ENCODE data around the gene GPANK1.

- no peak for TF ChIP-seq CTCF (IDR thresholded peaks at IDR 0.05)
- TF ChIP-seq TCF7L2 (IDR thresholded peaks at IDR 0.05; ENCODE audit: low read depth, low read length): no peak
- TF ChIP-seq POLR2AphosphoS5 (IDR thresholded peaks at IDR 0.05; ENCODE audit: low read depth, low read length): no peak
- TF ChIP-seq REST (IDR thresholded peaks at IDR 0.05; ENCODE audit: insufficient read depth in 1 of 2, low read depth in 2 of 2, low read length in 1 of 2): no peak
Measured at GRCh38 chr6:31691564-31692108, 26.8 kb upstream of the GPANK1 start.
